CD4-positive, CD25-positive, alpha-beta regulatory T cell (primary cell): ENCODE measurements around the gene OSBPL3. TPM values are rescaled to one million over a fixed set of nuclear protein-coding genes. Genes with fewer than 3 reads are reported as not detected.

ENCODE experiments used
- ATAC-seq, 2 donors: fragments of 150-1000 bp; cut with Tn5 transposase; one replicate each; pipeline ENCODE4 v1.10.0; 2021; ENCODE audit warnings: low read depth in 2 of 2, moderate number of reproducible peaks in 2 of 2, moderate library complexity in 1 of 2
- DNase-seq, 3 donors: peaks; one replicate each; pipeline versions ENCODE4 v3.0.0 to v3.0.0-alpha.2; 2012 to 2022; ENCODE audit warnings: mixed read lengths in 1 of 3
- H3K27ac ChIP-seq: one replicate; pipeline ENCODE4 v1.7.0; 2013; ENCODE audit warnings: mild to moderate bottlenecking, low read length; ENCODE audit not compliant: insufficient read depth, poor library complexity, severe bottlenecking
- H3K27me3 ChIP-seq: one replicate; pipeline ENCODE4 v1.7.0; 2013; ENCODE audit warnings: low read length; ENCODE audit not compliant: control insufficient read depth, insufficient read depth
- H3K36me3 ChIP-seq: one replicate; pipeline ENCODE4 v1.7.0; 2013; ENCODE audit warnings: mild to moderate bottlenecking, low read length, moderate library complexity; ENCODE audit not compliant: control insufficient read depth, insufficient read depth
- H3K4me1 ChIP-seq: 2 replicates; pipeline ENCODE4 v1.7.0; 2013; ENCODE audit warnings: mild to moderate bottlenecking, low read length; ENCODE audit not compliant: insufficient read depth, control insufficient read depth, poor library complexity, severe bottlenecking
- H3K4me3 ChIP-seq: one replicate; pipeline ENCODE4 v1.7.0; 2013; ENCODE audit warnings: low read depth, mild to moderate bottlenecking, low read length, moderate library complexity
- H3K9me3 ChIP-seq, 2 experiments: 1 replicate in 1 of 2; 2 replicates in 1 of 2; pipeline ENCODE4 v1.7.0; 2013; ENCODE audit warnings: low read length in 2 of 2, mild to moderate bottlenecking in 1 of 2, moderate library complexity in 1 of 2; ENCODE audit not compliant: control insufficient read depth in 2 of 2
- H3K27ac Mint-ChIP-seq, 3 donors: one replicate each; pipeline ENCODE4 v1.8.0; 2020 to 2022; ENCODE audit warnings: mild to moderate bottlenecking in 3 of 3, mixed read lengths in 3 of 3, moderate library complexity in 2 of 3
- H3K27me3 Mint-ChIP-seq: one replicate; pipeline ENCODE4 v1.8.0; 2022; ENCODE audit warnings: mild to moderate bottlenecking, mixed read lengths
- H3K36me3 Mint-ChIP-seq: one replicate; pipeline ENCODE4 v1.8.0; 2020; ENCODE audit warnings: mixed read lengths
- H3K4me1 Mint-ChIP-seq, 4 donors: one replicate each; pipeline ENCODE4 v1.8.0; 2020 to 2022; ENCODE audit warnings: mixed read lengths in 4 of 4, mild to moderate bottlenecking in 1 of 4
- H3K4me3 Mint-ChIP-seq, 4 donors: one replicate each; pipeline ENCODE4 v1.8.0; 2020 to 2022; ENCODE audit warnings: mild to moderate bottlenecking in 4 of 4, mixed read lengths in 4 of 4, moderate library complexity in 3 of 4
- H3K9me3 Mint-ChIP-seq, 7 donors: one replicate each; pipeline ENCODE4 v1.8.0; 2020 to 2022; ENCODE audit warnings: mixed read lengths in 7 of 7, mild to moderate bottlenecking in 3 of 7, moderate library complexity in 2 of 7
- polyA plus RNA-seq, 4 donors: library from polyadenylated mRNA; unstranded; fragments of 300-500 nt; fragmentation: Illumina TruSeq; gene quantifications; one replicate each; pipeline ENCODE4 v1.2.3, GENCODE V29; 2021
- total RNA-seq: library from RNA; stranded (reverse); gene quantifications from one replicate; pipeline ENCODE4 v1.2.3, GENCODE V29; 2022

OSBPL3 gene
- total and polyA plus RNA-seq, 5 donors from 2014 or later, result 9.1 to 43.0 (median 14.3) TPM

- H3K27me3 Mint-ChIP-seq, result no peaks in the 10 kb centered on the region
- no peaks in the 10 kb centered on the region for H3K27me3 ChIP-seq
- DNase-seq (no peak), ATAC-seq (no peak)
- no peak overlapping the region for H3K27ac ChIP-seq
- peaks cover 2% of the 10 kb centered on the region for H3K36me3 ChIP-seq
- no peak overlapping the region for H3K4me3 ChIP-seq
- H3K4me1 Mint-ChIP-seq, result peaks cover 35 to 59% (median 49%) of the 10 kb centered on the region in 4 donors
- no peak overlapping the region for H3K4me3 Mint-ChIP-seq
- H3K27ac Mint-ChIP-seq, result peak overlapping the region in 1 of 3 donors; percentile 62
- H3K36me3 Mint-ChIP-seq, result peaks cover 20% of the 10 kb centered on the region
- peaks cover 5% of the 10 kb centered on the region for H3K4me1 ChIP-seq
- H3K9me3 Mint-ChIP-seq, result peaks cover 0 to 1% (median 0%) of the 10 kb centered on the region in 7 donors
- H3K9me3 ChIP-seq, result no peaks in the 10 kb centered on the region
These were observed 53.1 kb downstream of the OSBPL3 start for GRCh38 chr7:24926623-24927524.

DNA sequence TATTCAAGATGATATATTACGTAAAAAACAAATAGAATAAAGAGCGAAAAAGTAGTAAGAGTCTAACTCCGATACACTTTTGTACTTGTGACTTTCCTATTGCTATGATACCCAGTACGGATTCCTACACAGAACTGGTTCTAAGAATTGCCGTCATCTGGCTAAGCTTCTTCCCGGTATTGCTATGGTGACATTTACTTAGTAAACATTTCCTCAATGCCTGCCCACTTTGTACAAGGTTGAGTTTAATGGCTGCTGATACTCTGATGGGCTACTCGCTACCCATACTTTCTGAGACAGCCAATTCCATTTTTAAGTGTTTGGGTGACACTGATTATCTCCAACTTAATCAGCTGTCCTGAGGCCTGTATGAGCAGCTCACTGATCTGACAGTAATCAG lies 55.6 kb downstream of the OSBPL3 start:
- H3K4me1 Mint-ChIP-seq, result peaks cover 53 to 65% (median 59%) of the 10 kb centered on the region in 4 donors
- H3K4me1 ChIP-seq, result peaks cover 28% of the 10 kb centered on the region
- H3K27ac ChIP-seq, result no peak overlapping the region
- H3K4me3 Mint-ChIP-seq, result no peak overlapping the region
- H3K9me3 ChIP-seq, result no peaks in the 10 kb centered on the region
- peak overlapping the region in 1 of 3 donors; percentile 54 for H3K27ac Mint-ChIP-seq
- peaks cover 11% of the 10 kb centered on the region for H3K36me3 Mint-ChIP-seq
- DNase-seq (peak in 1 of 3 donors; percentile 46), ATAC-seq (no peak)
- H3K4me3 ChIP-seq, result no peak overlapping the region
- H3K27me3 Mint-ChIP-seq, result no peaks in the 10 kb centered on the region
- no peaks in the 10 kb centered on the region for H3K36me3 ChIP-seq
- H3K27me3 ChIP-seq, result no peaks in the 10 kb centered on the region
- H3K9me3 Mint-ChIP-seq, result no peaks in the 10 kb centered on the region

DNA sequence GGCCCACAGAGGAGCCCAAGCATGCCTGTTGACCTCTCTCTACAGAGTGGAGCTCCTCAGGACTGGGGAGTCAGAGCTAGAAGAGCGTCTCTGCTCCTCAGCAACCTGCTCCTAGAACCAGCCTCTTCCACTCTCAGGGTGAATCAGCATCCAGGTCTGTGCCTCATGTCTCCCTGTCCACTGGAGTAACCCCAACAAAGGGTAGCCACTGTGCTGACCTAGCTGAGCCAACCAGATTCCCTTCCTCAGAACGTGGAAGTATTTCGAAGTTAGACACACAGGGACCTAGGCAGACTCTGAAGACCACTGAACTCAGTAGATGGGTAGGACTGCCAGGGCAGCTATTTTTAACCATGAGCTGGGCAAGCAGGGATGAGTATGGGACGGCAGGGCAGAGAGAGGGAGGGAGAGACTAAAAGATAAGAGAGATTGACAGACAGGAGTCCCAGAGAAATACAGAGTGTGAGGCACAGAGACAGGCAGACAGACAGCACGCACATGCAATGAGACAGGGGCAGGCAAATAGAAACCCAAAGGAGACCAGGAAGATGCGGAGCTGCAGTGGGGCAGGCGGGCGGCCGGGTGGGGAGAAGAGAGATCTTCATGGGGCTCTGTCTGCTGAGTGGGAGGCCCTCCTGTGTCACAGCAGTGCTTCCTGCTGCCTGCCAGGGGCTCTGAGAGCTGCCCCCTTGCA lies 56.7 kb downstream of the OSBPL3 start:
- DNase-seq, result no peak
- Histone ChIP-seq H3K4me1 (peaks cover 28% of the 10 kb centered on the region), H3K36me3 (no peaks in the 10 kb centered on the region), H3K9me3 (no peaks in the 10 kb centered on the region), H3K27me3 (no peaks in the 10 kb centered on the region), H3K27ac (no peak overlapping the region), H3K4me3 (no peak overlapping the region)
- Mint-ChIP-seq H3K27ac (peak overlapping the region in 2 of 3 donors; percentile 62 to 67), H3K27me3 (no peaks in the 10 kb centered on the region), H3K9me3 (no peaks in the 10 kb centered on the region), H3K36me3 (peaks cover 11% of the 10 kb centered on the region), H3K4me1 (peaks cover 51 to 70% (median 66%) of the 10 kb centered on the region in 4 donors), H3K4me3 (no peak overlapping the region)
- ATAC-seq, result no peak

GRCh38 chr7:24922099-24922773 lies 57.7 kb downstream of the OSBPL3 start:
- Histone ChIP-seq H3K4me3 (no peak overlapping the region), H3K36me3 (no peaks in the 10 kb centered on the region), H3K27me3 (no peaks in the 10 kb centered on the region), H3K27ac (no peak overlapping the region), H3K4me1 (peaks cover 28% of the 10 kb centered on the region), H3K9me3 (no peaks in the 10 kb centered on the region)
- H3K9me3 Mint-ChIP-seq, result no peaks in the 10 kb centered on the region
- peak overlapping the region in 2 of 4 donors; percentile 9 to 19 for H3K4me3 Mint-ChIP-seq
- peak overlapping the region; percentile 62 to 90 (median 67) for H3K27ac Mint-ChIP-seq
- no peaks in the 10 kb centered on the region for H3K27me3 Mint-ChIP-seq
- no peak for DNase-seq
- H3K36me3 Mint-ChIP-seq, result peaks cover 8% of the 10 kb centered on the region
- ATAC-seq, result no peak
- peaks cover 51 to 76% (median 69%) of the 10 kb centered on the region in 4 donors for H3K4me1 Mint-ChIP-seq

GRCh38 chr7:24921362-24921679 lies 58.7 kb downstream of the OSBPL3 start:
- no peaks in the 10 kb centered on the region for H3K27me3 Mint-ChIP-seq
- no peak for DNase-seq
- Histone ChIP-seq H3K4me3 (peak overlapping the region; percentile 20), H3K36me3 (no peaks in the 10 kb centered on the region), H3K27me3 (no peaks in the 10 kb centered on the region), H3K4me1 (peaks cover 28% of the 10 kb centered on the region), H3K27ac (no peak overlapping the region), H3K9me3 (no peaks in the 10 kb centered on the region)
- peak; percentile 17 to 48 for ATAC-seq
- peak overlapping the region in 2 of 4 donors; percentile 1 to 19 for H3K4me3 Mint-ChIP-seq
- H3K9me3 Mint-ChIP-seq, result no peaks in the 10 kb centered on the region
- H3K27ac Mint-ChIP-seq, result peak overlapping the region; percentile 9 to 90 (median 67)
- H3K36me3 Mint-ChIP-seq, result peaks cover 5% of the 10 kb centered on the region
- H3K4me1 Mint-ChIP-seq, result peaks cover 47 to 80% (median 71%) of the 10 kb centered on the region in 4 donors

DNA sequence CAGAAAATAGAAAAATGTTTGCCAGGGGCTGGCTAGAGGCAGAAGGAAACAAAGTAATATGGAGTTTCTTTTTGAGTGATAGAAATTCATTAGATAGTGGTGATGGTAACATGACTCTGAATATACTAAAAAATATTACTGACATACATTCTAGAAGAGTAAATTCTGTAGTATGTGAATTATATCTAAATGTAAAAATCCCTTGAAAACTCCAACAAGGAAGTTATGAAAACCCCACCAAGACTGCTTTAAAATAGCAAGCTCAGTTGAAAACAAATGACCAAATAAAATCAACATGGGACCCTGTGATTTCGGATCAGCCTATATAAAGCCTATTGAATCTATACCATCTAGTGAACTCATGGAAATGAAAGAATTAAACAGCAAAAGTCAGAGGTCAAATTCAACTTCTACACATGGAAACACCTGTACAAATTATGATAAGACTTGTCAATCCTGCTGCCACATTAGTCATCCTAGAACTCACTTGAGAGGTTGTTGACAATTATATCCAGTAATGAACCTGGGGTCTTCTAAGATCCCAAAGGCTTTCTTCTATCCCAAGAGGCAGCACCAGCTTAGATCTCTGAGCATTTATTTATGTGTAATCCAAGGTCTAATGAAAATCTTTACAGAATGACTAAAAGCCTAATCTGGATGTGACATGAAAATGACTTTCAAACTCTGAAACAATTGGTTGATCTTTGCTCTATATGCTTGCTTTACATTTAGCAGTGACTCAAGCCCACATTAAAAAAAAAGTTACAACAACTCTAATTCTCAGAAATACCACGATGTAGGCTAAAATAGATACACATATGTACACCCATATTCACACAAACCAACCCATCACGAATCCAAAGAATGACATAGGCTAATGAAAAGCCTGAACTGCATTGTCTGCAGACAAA lies 59.3 kb downstream of the OSBPL3 start:
- Mint-ChIP-seq H3K4me3 (peak overlapping the region in 2 of 4 donors; percentile 1 to 19), H3K4me1 (peaks cover 48 to 83% (median 71%) of the 10 kb centered on the region in 4 donors), H3K9me3 (no peaks in the 10 kb centered on the region), H3K27ac (peak overlapping the region; percentile 9 to 90 (median 67)), H3K36me3 (peaks cover 5% of the 10 kb centered on the region), H3K27me3 (no peaks in the 10 kb centered on the region)
- H3K27me3 ChIP-seq, result no peaks in the 10 kb centered on the region
- peak in 1 of 3 donors; percentile 86 for DNase-seq
- H3K36me3 ChIP-seq, result no peaks in the 10 kb centered on the region
- no peak overlapping the region for H3K27ac ChIP-seq
- ATAC-seq, result peak; percentile 63 to 80
- H3K4me1 ChIP-seq, result peaks cover 28% of the 10 kb centered on the region
- peak overlapping the region; percentile 20 for H3K4me3 ChIP-seq
- no peaks in the 10 kb centered on the region for H3K9me3 ChIP-seq
